Esophagus muscularis mucosa (tissue), 2 donors: ENCODE data around the gene ADAMTS2.

Experiments used
- POLR2A ChIP-seq: fragments of 450-650 bp; IDR thresholded peaks from one replicate; pipeline ENCODE4 v1.6.1; 2017; ENCODE audit warnings: antibody characterized with exemption, moderate library complexity, mild to moderate bottlenecking, low read depth
- POLR2AphosphoS5 ChIP-seq, 2 donors: sonication (generic); formaldehyde crosslinking; IDR thresholded peaks; one replicate each; pipeline ENCODE4 v1.6.1; 2017; ENCODE audit warnings: antibody characterized with exemption in 2 of 2

DNA sequence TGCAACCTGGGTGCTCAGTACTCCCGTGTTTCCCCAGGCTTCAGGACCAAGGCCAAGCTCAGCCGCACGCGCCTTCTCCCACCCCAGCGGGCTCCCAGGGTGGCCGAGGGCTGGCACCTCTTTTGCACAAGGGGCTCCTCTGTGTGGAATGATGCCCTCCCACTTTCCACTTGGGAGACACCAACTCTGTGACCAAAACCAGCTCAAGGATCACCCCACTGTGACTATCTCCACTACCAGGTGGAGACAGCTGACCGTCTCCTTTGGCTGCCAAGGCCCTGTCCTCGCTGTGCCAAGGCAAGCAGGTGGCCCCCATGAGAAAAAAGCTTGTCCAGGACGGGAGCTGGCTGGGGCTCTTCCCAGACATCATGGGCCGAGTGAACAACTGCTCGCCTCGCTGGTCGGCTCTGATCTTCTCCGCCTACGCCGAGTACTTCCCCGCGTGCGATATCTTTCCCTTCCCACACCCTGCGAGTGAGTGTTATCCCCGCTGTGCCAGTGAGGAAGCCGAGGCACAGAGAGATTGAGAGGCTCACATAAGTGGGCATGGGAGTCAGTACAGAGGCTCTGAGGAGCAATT is 152.3 kb downstream of the ADAMTS2 start:
- no peak for TF ChIP-seq POLR2A
- TF ChIP-seq POLR2AphosphoS5 (IDR thresholded peaks at IDR 0.05), result no peak
